Spleen (tissue), 7 donors: ENCODE data around the gene SORL1.

Source experiments
- POLR2A ChIP-seq, 3 donors: fragments of 450-650 bp; IDR thresholded peaks; one replicate each; pipeline ENCODE4 v1.5.1; 2017; ENCODE audit warnings: antibody characterized with exemption in 3 of 3, mild to moderate bottlenecking in 1 of 3
- POLR2AphosphoS5 ChIP-seq, 3 donors: sonication (generic); formaldehyde crosslinking; IDR thresholded peaks; one replicate each; pipeline ENCODE4 v1.5.1; 2017; ENCODE audit warnings: antibody characterized with exemption in 3 of 3
- TF ChIP-seq, protein P1 (sequence below), 11 experiments: fragments of 200-600 bp in 7 of 11; fragments of 450-650 bp in 4 of 11; sonication (generic) in 4 of 11; IDR thresholded peaks in 8 of 11; conservative IDR thresholded peaks in 3 of 11; 1 replicate in 7 of 11; 2 replicates in 4 of 11; pipeline versions ENCODE4 v1.4.0 to v1.8.0; 2016 to 2021; ENCODE audit warnings: antibody characterized with exemption in 11 of 11, inconsistent platforms in 4 of 11, mild to moderate bottlenecking in 1 of 11
- donor health status: DM: no; HTN: no; CAD: no; lungs with moderate emphysema.
- donor health status: DM: no; HTN: no; CAD: no.
- donor health status: DM: no; HTN: no; CAD: no.

- TF ChIP-seq POLR2A (IDR thresholded peaks at IDR 0.05) (no peak), POLR2AphosphoS5 (IDR thresholded peaks at IDR 0.05) (no peak)
- TF ChIP-seq, protein P1, sequence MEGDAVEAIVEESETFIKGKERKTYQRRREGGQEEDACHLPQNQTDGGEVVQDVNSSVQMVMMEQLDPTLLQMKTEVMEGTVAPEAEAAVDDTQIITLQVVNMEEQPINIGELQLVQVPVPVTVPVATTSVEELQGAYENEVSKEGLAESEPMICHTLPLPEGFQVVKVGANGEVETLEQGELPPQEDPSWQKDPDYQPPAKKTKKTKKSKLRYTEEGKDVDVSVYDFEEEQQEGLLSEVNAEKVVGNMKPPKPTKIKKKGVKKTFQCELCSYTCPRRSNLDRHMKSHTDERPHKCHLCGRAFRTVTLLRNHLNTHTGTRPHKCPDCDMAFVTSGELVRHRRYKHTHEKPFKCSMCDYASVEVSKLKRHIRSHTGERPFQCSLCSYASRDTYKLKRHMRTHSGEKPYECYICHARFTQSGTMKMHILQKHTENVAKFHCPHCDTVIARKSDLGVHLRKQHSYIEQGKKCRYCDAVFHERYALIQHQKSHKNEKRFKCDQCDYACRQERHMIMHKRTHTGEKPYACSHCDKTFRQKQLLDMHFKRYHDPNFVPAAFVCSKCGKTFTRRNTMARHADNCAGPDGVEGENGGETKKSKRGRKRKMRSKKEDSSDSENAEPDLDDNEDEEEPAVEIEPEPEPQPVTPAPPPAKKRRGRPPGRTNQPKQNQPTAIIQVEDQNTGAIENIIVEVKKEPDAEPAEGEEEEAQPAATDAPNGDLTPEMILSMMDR (IDR thresholded peaks at IDR 0.05 in 8 of 11, conservative IDR thresholded peaks at IDR 0.05 in 3 of 11) = no peak
Measured at GRCh38 chr11:121478226-121478894, 26.2 kb downstream of the SORL1 start.
